Measurements from ENCODE around the gene NWD2. TPM values are rescaled to one million over a fixed set of nuclear protein-coding genes. Genes with fewer than 3 reads are reported as not detected.

The NWD2 gene
- polyA plus RNA-seq, 3 donors from 2014 or later = not detected

- Mint-ChIP-seq H3K9me3 (peaks cover 0 to 7% (median 2%) of the 10 kb centered on the region in 6 donors), H3K27me3 (ENCODE audit: low read depth in 3 of 3) (peaks cover 6 to 8% (median 7%) of the 10 kb centered on the region in 3 donors), H3K4me3 (no peak overlapping the region), H3K4me1 (no peaks in the 10 kb centered on the region), H3K36me3 (no peaks in the 10 kb centered on the region), H3K27ac (no peak overlapping the region)
- no peak for DNase-seq
These were observed 1.5 kb upstream of the NWD2 start for GRCh38 chr4:37243051-37243450.

- Mint-ChIP-seq H3K4me1 (no peaks in the 10 kb centered on the region), H3K4me3 (no peak overlapping the region), H3K27me3 (ENCODE audit: low read depth in 3 of 3) (peaks cover 6 to 9% (median 8%) of the 10 kb centered on the region in 3 donors), H3K9me3 (peaks cover 0 to 7% (median 2%) of the 10 kb centered on the region in 6 donors), H3K27ac (no peak overlapping the region), H3K36me3 (no peaks in the 10 kb centered on the region)
- no peak for DNase-seq
These were observed 591 bp upstream of the NWD2 start for GRCh38 chr4:37243722-37244582.

GRCh38 chr4:37245391-37245954 is 930 bp downstream of the NWD2 start:
- H3K27me3 Mint-ChIP-seq (ENCODE audit: low read depth in 3 of 3) = peaks cover 6 to 9% (median 8%) of the 10 kb centered on the region in 3 donors
- H3K27ac Mint-ChIP-seq = no peak overlapping the region
- H3K9me3 Mint-ChIP-seq = peaks cover 0 to 7% (median 2%) of the 10 kb centered on the region in 6 donors
- no peak overlapping the region for H3K4me3 Mint-ChIP-seq
- DNase-seq = no peak
- no peaks in the 10 kb centered on the region for H3K36me3 Mint-ChIP-seq
- no peaks in the 10 kb centered on the region for H3K4me1 Mint-ChIP-seq

- no peaks in the 10 kb centered on the region for H3K36me3 Mint-ChIP-seq
- DNase-seq = no peak
- H3K27ac Mint-ChIP-seq = no peak overlapping the region
- no peaks in the 10 kb centered on the region for H3K4me1 Mint-ChIP-seq
- peaks cover 0 to 11% (median 2%) of the 10 kb centered on the region in 6 donors for H3K9me3 Mint-ChIP-seq
- H3K27me3 Mint-ChIP-seq (ENCODE audit: low read depth in 3 of 3) = peaks cover 0 to 9% (median 8%) of the 10 kb centered on the region in 3 donors
- H3K4me3 Mint-ChIP-seq = no peak overlapping the region
These were observed 2.3 kb downstream of the NWD2 start for GRCh38 chr4:37246891-37247290.

- H3K9me3 Mint-ChIP-seq = peaks cover 0 to 5% (median 1%) of the 10 kb centered on the region in 6 donors
These were observed 13.7 kb downstream of the NWD2 start for GRCh38 chr4:37258221-37258620.

GRCh38 chr4:37268319-37268718 is 23.8 kb downstream of the NWD2 start:
- Mint-ChIP-seq H3K4me3 (no peak overlapping the region), H3K9me3 (peaks cover under 1 to 16% (median 4%) of the 10 kb centered on the region in 6 donors), H3K27ac (no peak overlapping the region), H3K36me3 (no peaks in the 10 kb centered on the region), H3K4me1 (no peaks in the 10 kb centered on the region), H3K27me3 (ENCODE audit: low read depth in 3 of 3) (no peaks in the 10 kb centered on the region)
- DNase-seq = no peak

More at GRCh38 chr4:37258221-37258620, 13.7 kb downstream of the NWD2 start:
- Mint-ChIP-seq H3K4me1 (no peaks in the 10 kb centered on the region), H3K27me3 (ENCODE audit: low read depth in 3 of 3) (peaks cover 0 to 4% (median 0%) of the 10 kb centered on the region in 3 donors), H3K4me3 (no peak overlapping the region), H3K27ac (no peak overlapping the region), H3K36me3 (no peaks in the 10 kb centered on the region)
- DNase-seq = no peak

- H3K4me3 Mint-ChIP-seq = no peak overlapping the region
- H3K27me3 Mint-ChIP-seq (ENCODE audit: low read depth in 3 of 3) = peaks cover 0 to 1% (median 0%) of the 10 kb centered on the region in 3 donors
- peaks cover 3 to 18% (median 7%) of the 10 kb centered on the region in 6 donors for H3K9me3 Mint-ChIP-seq
- DNase-seq = no peak
- no peak overlapping the region for H3K27ac Mint-ChIP-seq
- no peaks in the 10 kb centered on the region for H3K36me3 Mint-ChIP-seq
- no peaks in the 10 kb centered on the region for H3K4me1 Mint-ChIP-seq
These were observed 34.6 kb downstream of the NWD2 start for GRCh38 chr4:37279121-37279520.

GRCh38 chr4:37279894-37280592 is 35.5 kb downstream of the NWD2 start:
- Mint-ChIP-seq H3K9me3 (peaks cover 3 to 18% (median 7%) of the 10 kb centered on the region in 6 donors), H3K36me3 (no peaks in the 10 kb centered on the region), H3K4me3 (no peak overlapping the region), H3K27me3 (ENCODE audit: low read depth in 3 of 3) (peaks cover 0 to 1% (median 0%) of the 10 kb centered on the region in 3 donors), H3K27ac (no peak overlapping the region), H3K4me1 (no peaks in the 10 kb centered on the region)
- no peak for DNase-seq

GRCh38 chr4:37299468-37299867 is 54.9 kb downstream of the NWD2 start:
- Mint-ChIP-seq H3K9me3 (peaks cover 0 to 5% (median 3%) of the 10 kb centered on the region in 6 donors), H3K36me3 (no peaks in the 10 kb centered on the region), H3K4me1 (no peaks in the 10 kb centered on the region), H3K27me3 (ENCODE audit: low read depth in 3 of 3) (peaks cover 1 to 5% (median 1%) of the 10 kb centered on the region in 3 donors), H3K4me3 (no peak overlapping the region), H3K27ac (no peak overlapping the region)
- no peak for DNase-seq

- H3K4me3 Mint-ChIP-seq = no peak overlapping the region
- no peaks in the 10 kb centered on the region for H3K36me3 Mint-ChIP-seq
- no peak for DNase-seq
- H3K9me3 Mint-ChIP-seq = peaks cover 2 to 10% (median 5%) of the 10 kb centered on the region in 6 donors
- no peaks in the 10 kb centered on the region for H3K4me1 Mint-ChIP-seq
- peaks cover 0 to 7% (median 2%) of the 10 kb centered on the region in 3 donors for H3K27me3 Mint-ChIP-seq (ENCODE audit: low read depth in 3 of 3)
- H3K27ac Mint-ChIP-seq = no peak overlapping the region
These were observed 60.1 kb downstream of the NWD2 start for GRCh38 chr4:37304612-37305011.

GRCh38 chr4:37305984-37306383 is 61.4 kb downstream of the NWD2 start:
- DNase-seq = no peak
- no peak overlapping the region for H3K27ac Mint-ChIP-seq
- H3K4me3 Mint-ChIP-seq = no peak overlapping the region
- peaks cover 2 to 16% (median 5%) of the 10 kb centered on the region in 6 donors for H3K9me3 Mint-ChIP-seq
- peaks cover 0 to 7% (median 2%) of the 10 kb centered on the region in 3 donors for H3K27me3 Mint-ChIP-seq (ENCODE audit: low read depth in 3 of 3)
- no peaks in the 10 kb centered on the region for H3K36me3 Mint-ChIP-seq
- no peaks in the 10 kb centered on the region for H3K4me1 Mint-ChIP-seq

GRCh38 chr4:37317104-37317643 is 72.6 kb downstream of the NWD2 start:
- Mint-ChIP-seq H3K27me3 (ENCODE audit: low read depth in 3 of 3) (peaks cover 0 to 2% (median 0%) of the 10 kb centered on the region in 3 donors), H3K4me3 (no peak overlapping the region), H3K4me1 (no peaks in the 10 kb centered on the region), H3K36me3 (no peaks in the 10 kb centered on the region), H3K27ac (no peak overlapping the region), H3K9me3 (peaks cover 0 to 23% (median 10%) of the 10 kb centered on the region in 6 donors)
- no peak for DNase-seq

- Mint-ChIP-seq H3K36me3 (no peaks in the 10 kb centered on the region), H3K27me3 (ENCODE audit: low read depth in 3 of 3) (peaks cover 0 to 2% (median 0%) of the 10 kb centered on the region in 3 donors), H3K27ac (no peak overlapping the region), H3K4me3 (no peak overlapping the region), H3K9me3 (peaks cover 0 to 17% (median 6%) of the 10 kb centered on the region in 6 donors), H3K4me1 (no peaks in the 10 kb centered on the region)
- DNase-seq = no peak
These were observed 76.1 kb downstream of the NWD2 start for GRCh38 chr4:37320513-37321235.

All from immature natural killer cell (primary cell).